Ishikawa (cell line): Measurements from ENCODE around the gene TMEM242.
A peak's percentile ranks its signal among the peaks of the same experiment; 100 is the strongest.

ENCODE experiments used
- CEBPB ChIP-seq: IDR thresholded peaks from 2 replicates; pipeline ENCODE4 v1.6.1; 2012
- CREB1 ChIP-seq: IDR thresholded peaks from 2 replicates; pipeline ENCODE4 v1.6.1; 2012; ENCODE audit warnings: low read depth
- EGR1 ChIP-seq: IDR thresholded peaks from 2 replicates; pipeline ENCODE4 v1.6.1; 2012
- EP300 ChIP-seq: IDR thresholded peaks from 2 replicates; pipeline ENCODE4 v1.6.1; 2012; ENCODE audit warnings: borderline replicate concordance
- FOXM1 ChIP-seq: IDR thresholded peaks from 2 replicates; pipeline ENCODE4 v1.6.1; 2012; ENCODE audit warnings: low read depth, borderline replicate concordance
- NFIC ChIP-seq: IDR thresholded peaks from 2 replicates; pipeline ENCODE4 v1.6.1; 2012
- RAD21 ChIP-seq: IDR thresholded peaks from 2 replicates; pipeline ENCODE4 v1.6.1; 2012; ENCODE audit warnings: low read depth
- TAF1 ChIP-seq: IDR thresholded peaks from 2 replicates; pipeline ENCODE4 v1.6.1; 2012; ENCODE audit warnings: low read depth, mild to moderate bottlenecking
- TCF12 ChIP-seq: IDR thresholded peaks from 2 replicates; pipeline ENCODE4 v1.6.1; 2012; ENCODE audit warnings: low read depth
- TEAD4 ChIP-seq: IDR thresholded peaks from 2 replicates; pipeline ENCODE4 v1.6.1; 2012
- YY1 ChIP-seq: IDR thresholded peaks from 2 replicates; pipeline ENCODE4 v1.6.1; 2012; ENCODE audit warnings: low read depth
- ZBTB7A ChIP-seq: IDR thresholded peaks from 2 replicates; pipeline ENCODE4 v1.6.1; 2012; ENCODE audit warnings: low read depth
- TF ChIP-seq, protein P1 (sequence below): IDR thresholded peaks from 2 replicates; pipeline ENCODE4 v1.6.1; 2012; ENCODE audit warnings: low read depth, mild to moderate bottlenecking
- TF ChIP-seq, protein P2 (sequence below): IDR thresholded peaks from 2 replicates; pipeline ENCODE4 v1.6.1; 2012
- TF ChIP-seq, protein P3 (sequence below): IDR thresholded peaks from 2 replicates; pipeline ENCODE4 v1.6.1; 2012

TMEM242 gene

GRCh38 chr6:157323255-157323965 lies at the start of gene TMEM242:
Gene TMEM242 (minus strand): TSS chr6:157323519. CDS start chr6:157323499, 20 bp downstream.
- TF ChIP-seq, protein P1, sequence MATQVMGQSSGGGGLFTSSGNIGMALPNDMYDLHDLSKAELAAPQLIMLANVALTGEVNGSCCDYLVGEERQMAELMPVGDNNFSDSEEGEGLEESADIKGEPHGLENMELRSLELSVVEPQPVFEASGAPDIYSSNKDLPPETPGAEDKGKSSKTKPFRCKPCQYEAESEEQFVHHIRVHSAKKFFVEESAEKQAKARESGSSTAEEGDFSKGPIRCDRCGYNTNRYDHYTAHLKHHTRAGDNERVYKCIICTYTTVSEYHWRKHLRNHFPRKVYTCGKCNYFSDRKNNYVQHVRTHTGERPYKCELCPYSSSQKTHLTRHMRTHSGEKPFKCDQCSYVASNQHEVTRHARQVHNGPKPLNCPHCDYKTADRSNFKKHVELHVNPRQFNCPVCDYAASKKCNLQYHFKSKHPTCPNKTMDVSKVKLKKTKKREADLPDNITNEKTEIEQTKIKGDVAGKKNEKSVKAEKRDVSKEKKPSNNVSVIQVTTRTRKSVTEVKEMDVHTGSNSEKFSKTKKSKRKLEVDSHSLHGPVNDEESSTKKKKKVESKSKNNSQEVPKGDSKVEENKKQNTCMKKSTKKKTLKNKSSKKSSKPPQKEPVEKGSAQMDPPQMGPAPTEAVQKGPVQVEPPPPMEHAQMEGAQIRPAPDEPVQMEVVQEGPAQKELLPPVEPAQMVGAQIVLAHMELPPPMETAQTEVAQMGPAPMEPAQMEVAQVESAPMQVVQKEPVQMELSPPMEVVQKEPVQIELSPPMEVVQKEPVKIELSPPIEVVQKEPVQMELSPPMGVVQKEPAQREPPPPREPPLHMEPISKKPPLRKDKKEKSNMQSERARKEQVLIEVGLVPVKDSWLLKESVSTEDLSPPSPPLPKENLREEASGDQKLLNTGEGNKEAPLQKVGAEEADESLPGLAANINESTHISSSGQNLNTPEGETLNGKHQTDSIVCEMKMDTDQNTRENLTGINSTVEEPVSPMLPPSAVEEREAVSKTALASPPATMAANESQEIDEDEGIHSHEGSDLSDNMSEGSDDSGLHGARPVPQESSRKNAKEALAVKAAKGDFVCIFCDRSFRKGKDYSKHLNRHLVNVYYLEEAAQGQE = peak; percentile 49; the same call in 1 of the 2 replicates
- peak; percentile 81 for TF ChIP-seq ZBTB7A
- TF ChIP-seq TAF1 = peak; percentile 100
- peak; percentile 49 for TF ChIP-seq TEAD4
- peak; percentile 47; the same call in 1 of the 2 replicates for TF ChIP-seq EP300
- peak; percentile 55; the same call in 1 of the 2 replicates for TF ChIP-seq FOXM1
- no peak for TF ChIP-seq CREB1
- peak; percentile 82 for TF ChIP-seq TCF12
- peak; percentile 96 for TF ChIP-seq YY1
- TF ChIP-seq, protein P2, sequence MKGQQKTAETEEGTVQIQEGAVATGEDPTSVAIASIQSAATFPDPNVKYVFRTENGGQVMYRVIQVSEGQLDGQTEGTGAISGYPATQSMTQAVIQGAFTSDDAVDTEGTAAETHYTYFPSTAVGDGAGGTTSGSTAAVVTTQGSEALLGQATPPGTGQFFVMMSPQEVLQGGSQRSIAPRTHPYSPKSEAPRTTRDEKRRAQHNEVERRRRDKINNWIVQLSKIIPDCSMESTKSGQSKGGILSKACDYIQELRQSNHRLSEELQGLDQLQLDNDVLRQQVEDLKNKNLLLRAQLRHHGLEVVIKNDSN = peak; percentile 76
- peak; percentile 81 for TF ChIP-seq EGR1
- TF ChIP-seq RAD21 = no peak; the same call in 1 of the 2 replicates
- TF ChIP-seq CEBPB = no peak; the same call in 1 of the 2 replicates
- TF ChIP-seq NFIC = peak; percentile 66; the same call in 1 of the 2 replicates
- TF ChIP-seq, protein P3, sequence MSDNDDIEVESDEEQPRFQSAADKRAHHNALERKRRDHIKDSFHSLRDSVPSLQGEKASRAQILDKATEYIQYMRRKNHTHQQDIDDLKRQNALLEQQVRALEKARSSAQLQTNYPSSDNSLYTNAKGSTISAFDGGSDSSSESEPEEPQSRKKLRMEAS = peak; percentile 86

DNA sequence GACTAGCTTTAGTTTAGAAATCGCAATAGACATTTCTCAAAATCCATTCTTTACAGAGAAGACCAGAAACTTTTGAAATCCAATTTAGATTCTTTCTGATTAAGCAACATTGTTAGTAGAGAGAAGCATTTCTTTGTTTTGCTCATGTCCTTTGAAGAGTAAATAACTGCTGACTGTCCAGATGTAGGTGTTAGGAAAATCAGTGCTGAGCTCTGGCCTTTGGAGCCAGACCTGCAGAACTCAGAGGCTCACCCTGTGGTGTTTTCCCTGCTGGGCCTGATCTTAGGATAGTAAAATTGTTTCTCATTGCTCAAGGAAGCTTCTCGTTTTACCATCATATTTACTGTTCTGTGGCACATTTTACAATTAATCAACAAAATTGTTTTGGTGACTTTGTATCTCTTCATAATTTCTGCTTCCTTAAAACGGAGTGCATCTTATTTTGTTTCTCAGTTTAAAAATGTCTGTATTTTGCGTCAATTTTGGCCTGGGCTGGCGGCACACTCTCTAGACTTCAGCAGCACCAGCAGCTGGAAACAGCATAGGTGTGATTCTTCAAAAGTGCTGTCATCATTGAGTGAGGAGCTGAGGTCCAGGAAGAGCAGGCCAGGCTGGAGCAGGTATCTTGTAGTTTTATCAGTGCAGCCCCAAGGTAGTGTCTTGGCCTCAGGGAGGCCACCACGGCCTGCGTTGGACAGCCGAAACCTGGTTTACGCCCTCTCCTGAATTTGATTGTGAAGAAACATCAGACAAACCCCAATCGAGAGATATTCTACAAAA lies 49.4 kb upstream of the TMEM242 start:
- no peak for TF ChIP-seq EP300
- no peak for TF ChIP-seq RAD21
- no peak for TF ChIP-seq TCF12
- TF ChIP-seq FOXM1 = no peak
- TF ChIP-seq YY1 = no peak
- no peak for TF ChIP-seq ZBTB7A
- no peak for TF ChIP-seq TAF1
- no peak for TF ChIP-seq NFIC
- TF ChIP-seq TEAD4 = no peak
- TF ChIP-seq, protein P1 = no peak
- TF ChIP-seq, protein P2 = no peak
- no peak for TF ChIP-seq EGR1
- TF ChIP-seq, protein P3 = no peak
- no peak for TF ChIP-seq CEBPB
- TF ChIP-seq CREB1 = no peak

- TF ChIP-seq, protein P3 = no peak
- TF ChIP-seq CREB1 = no peak
- no peak for TF ChIP-seq TAF1
- TF ChIP-seq, protein P1 = no peak
- TF ChIP-seq FOXM1 = no peak
- TF ChIP-seq CEBPB = no peak
- TF ChIP-seq ZBTB7A = no peak
- no peak for TF ChIP-seq RAD21
- no peak for TF ChIP-seq YY1
- no peak for TF ChIP-seq TEAD4
- TF ChIP-seq TCF12 = no peak
- TF ChIP-seq, protein P2 = no peak
- TF ChIP-seq NFIC = no peak
- TF ChIP-seq EP300 = no peak
- no peak for TF ChIP-seq EGR1
Observed at GRCh38 chr6:157370755-157371154, 47.4 kb upstream of the TMEM242 start.
